Panc1 (cell line): Measurements from ENCODE around the gene ADAMTS9. TPM values are rescaled to one million over a fixed set of nuclear protein-coding genes. Genes with fewer than 3 reads are reported as not detected.

Experiments
- ATAC-seq: fragments of 200-7000 bp; cut with Tn5 transposase; 2 replicates; pipeline ENCODE4 v1.9.1; 2020; ENCODE audit warnings: mild to moderate bottlenecking, moderate library complexity
- BruUV-seq: library from RNA; stranded (reverse); fragments of 400-500 nt; replicated peaks from 2 replicates; lab custom pipeline; 2021; lab: Mats Ljungman, UMichigan
- CTCF ChIA-PET: fragments of 300-600 bp; sonication (Branson Sonifier 250); formaldehyde crosslinking; loops from one replicate; lab custom pipeline; 2022; ENCODE audit warnings: antibody characterized with exemption; lab: Charles Lee
- POLR2A ChIA-PET: fragments of 300-600 bp; sonication (Branson Sonifier 250); formaldehyde crosslinking; loops from one replicate; lab custom pipeline; 2022; ENCODE audit warnings: antibody characterized with exemption; lab: Charles Lee
- DNase-seq: peaks from one replicate; pipeline ENCODE4 v3.0.0-alpha.2; 2010; ENCODE audit warnings: low read depth, low spot score
- H3K27ac ChIP-seq: 2 replicates; pipeline ENCODE4 v1.5.1; 2011; ENCODE audit warnings: mild to moderate bottlenecking, low read length, inconsistent platforms
- H3K27me3 ChIP-seq: fragments of 200-500 bp; sonication (Bioruptor generic); 2 replicates; pipeline ENCODE4 v1.6.0; 2014; ENCODE audit warnings: low read length, inconsistent platforms; ENCODE audit not compliant: control insufficient read depth, insufficient read depth
- H3K36me3 ChIP-seq: fragments of 200-500 bp; sonication (Bioruptor generic); 2 replicates; pipeline ENCODE4 v1.5.1; 2014; ENCODE audit warnings: inconsistent platforms, mild to moderate bottlenecking, low read length, moderate library complexity; ENCODE audit not compliant: control insufficient read depth, insufficient read depth
- H3K4me1 ChIP-seq: 2 replicates; pipeline ENCODE4 v1.5.1; 2011; ENCODE audit warnings: inconsistent platforms, mild to moderate bottlenecking, low read length, moderate library complexity; ENCODE audit not compliant: control insufficient read depth, insufficient read depth
- H3K4me3 ChIP-seq, 2 experiments: 2 replicates each; pipeline ENCODE4 v1.5.1; 2011 to 2012; ENCODE audit warnings: low read depth in 2 of 2, low read length in 2 of 2, mild to moderate bottlenecking in 2 of 2, inconsistent platforms in 1 of 2, moderate library complexity in 1 of 2
- H3K9me3 ChIP-seq: fragments of 200-500 bp; sonication (Bioruptor generic); 2 replicates; pipeline ENCODE4 v1.5.1; 2014; ENCODE audit warnings: low read depth, mild to moderate bottlenecking, inconsistent platforms, low read length, moderate library complexity; ENCODE audit not compliant: control insufficient read depth, insufficient read depth
- POLR2AphosphoS5 ChIP-seq: IDR thresholded peaks from 2 replicates; pipeline ENCODE4 v1.6.1; 2012; ENCODE audit warnings: mild to moderate bottlenecking, low read depth, low read length, moderate library complexity
- REST ChIP-seq, 2 experiments: IDR thresholded peaks; 2 replicates each; pipeline ENCODE4 v1.6.1; 2011 to 2012; ENCODE audit warnings: low read depth in 2 of 2, control low read depth in 1 of 2, low read length in 1 of 2, mild to moderate bottlenecking in 1 of 2, moderate library complexity in 1 of 2; ENCODE audit not compliant: insufficient read depth in 1 of 2
- SIN3A ChIP-seq: IDR thresholded peaks from 2 replicates; pipeline ENCODE4 v1.6.1; 2012; ENCODE audit warnings: low read depth, mild to moderate bottlenecking, low read length, moderate library complexity, borderline replicate concordance; ENCODE audit not compliant: insufficient read depth
- TCF7L2 ChIP-seq: IDR thresholded peaks from 2 replicates; pipeline ENCODE4 v1.6.1; 2011; ENCODE audit warnings: mild to moderate bottlenecking, low read depth, low read length, inconsistent platforms
- in situ Hi-C: cut with HindIII; loops from 2 replicates; pipeline ENCODE4 v1.10.0; 2016; ENCODE audit warnings: low sequenced_read_pairs, low pct_unique_long_range_greater_than_20kb
- intact Hi-C: fragments of 100-400 bp; cut with micrococcal nuclease; formaldehyde crosslinking; loops from one replicate; pipeline ENCODE4 v1.10.0; 2022; ENCODE audit not compliant: unreplicated experiment
- total RNA-seq: library from RNA; stranded (reverse); gene quantifications from one replicate; pipeline ENCODE4 v1.2.1, GENCODE V29; 2021; ENCODE audit not compliant: unreplicated experiment
- TF ChIP-seq, protein P1 (sequence below): fragments of 450-650 bp; IDR thresholded peaks from 2 replicates; pipeline ENCODE4 v1.5.1; 2017; ENCODE audit warnings: mild to moderate bottlenecking

ADAMTS9 gene
- total RNA-seq, 1 experiment from 2014 or later: 0.05 TPM

DNA sequence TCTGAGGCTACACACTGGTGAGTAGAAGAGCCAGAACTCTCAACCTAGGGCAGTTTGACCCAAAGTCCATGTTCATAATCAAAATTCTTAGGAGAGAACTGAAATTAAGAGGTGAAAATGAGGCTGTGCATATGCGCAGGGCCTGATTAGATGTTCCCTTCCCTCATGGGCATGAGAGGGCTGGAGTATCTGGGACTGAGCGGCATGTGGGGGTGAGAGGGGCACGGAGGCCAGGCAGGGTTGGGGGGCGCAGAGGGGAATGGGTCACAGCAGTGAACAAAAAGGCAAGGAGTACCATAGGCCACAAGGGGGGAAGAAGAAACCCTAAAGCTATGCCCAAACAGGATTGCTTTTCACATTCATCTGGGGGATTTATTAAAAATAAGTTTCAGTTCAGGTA is 31.3 kb downstream of the ADAMTS9 start:
- H3K27me3 ChIP-seq: no peaks in the 10 kb centered on the region
- POLR2A ChIA-PET: no interaction called here
- no peaks in the 10 kb centered on the region for H3K36me3 ChIP-seq
- intact Hi-C loops (no loop called here), in situ Hi-C loops (no loop called here)
- CTCF ChIA-PET: interaction anchor here (0.6 kb wide), 1 partner anchor 127 kb away, joined by 5 read pairs; no protein-coding TSS in a partner anchor
- no peak overlapping the region for H3K27ac ChIP-seq
- DNase-seq: no peak
- no peak overlapping the region for H3K4me3 ChIP-seq
- no peaks in the 10 kb centered on the region for H3K9me3 ChIP-seq
- H3K4me1 ChIP-seq: no peaks in the 10 kb centered on the region
- TF ChIP-seq TCF7L2 (no peak), SIN3A (no peak), REST (IDR thresholded peaks at IDR 0.05; ENCODE audit: insufficient read depth in 1 of 2, low read depth in 2 of 2, low read length in 1 of 2) (no peak), POLR2AphosphoS5 (no peak)
- TF ChIP-seq, protein P1, sequence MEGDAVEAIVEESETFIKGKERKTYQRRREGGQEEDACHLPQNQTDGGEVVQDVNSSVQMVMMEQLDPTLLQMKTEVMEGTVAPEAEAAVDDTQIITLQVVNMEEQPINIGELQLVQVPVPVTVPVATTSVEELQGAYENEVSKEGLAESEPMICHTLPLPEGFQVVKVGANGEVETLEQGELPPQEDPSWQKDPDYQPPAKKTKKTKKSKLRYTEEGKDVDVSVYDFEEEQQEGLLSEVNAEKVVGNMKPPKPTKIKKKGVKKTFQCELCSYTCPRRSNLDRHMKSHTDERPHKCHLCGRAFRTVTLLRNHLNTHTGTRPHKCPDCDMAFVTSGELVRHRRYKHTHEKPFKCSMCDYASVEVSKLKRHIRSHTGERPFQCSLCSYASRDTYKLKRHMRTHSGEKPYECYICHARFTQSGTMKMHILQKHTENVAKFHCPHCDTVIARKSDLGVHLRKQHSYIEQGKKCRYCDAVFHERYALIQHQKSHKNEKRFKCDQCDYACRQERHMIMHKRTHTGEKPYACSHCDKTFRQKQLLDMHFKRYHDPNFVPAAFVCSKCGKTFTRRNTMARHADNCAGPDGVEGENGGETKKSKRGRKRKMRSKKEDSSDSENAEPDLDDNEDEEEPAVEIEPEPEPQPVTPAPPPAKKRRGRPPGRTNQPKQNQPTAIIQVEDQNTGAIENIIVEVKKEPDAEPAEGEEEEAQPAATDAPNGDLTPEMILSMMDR: no peak
- BruUV-seq: no TSS peak
- no peak for ATAC-seq

DNA sequence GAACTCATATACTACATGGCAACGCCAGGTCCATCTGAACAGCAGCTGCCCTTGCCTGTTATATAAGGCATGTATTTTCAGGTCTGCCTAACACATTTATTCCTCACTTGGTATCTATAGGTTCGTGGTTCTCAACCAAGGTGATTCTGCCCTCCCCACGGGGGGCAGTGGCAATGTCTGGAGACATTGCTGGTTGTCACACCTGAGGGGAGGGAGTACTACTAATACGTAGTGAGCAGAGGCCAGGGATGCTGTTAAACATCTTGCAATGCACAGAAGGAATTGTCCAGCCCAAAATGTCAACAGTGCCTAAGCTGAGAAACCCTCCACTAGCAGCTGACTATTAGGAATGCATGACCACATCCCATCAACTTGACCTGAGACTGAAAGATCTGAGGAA is 32.6 kb downstream of the ADAMTS9 start:
- DNase-seq: no peak
- no TSS peak for BruUV-seq
- Histone ChIP-seq H3K27ac (no peak overlapping the region), H3K9me3 (no peaks in the 10 kb centered on the region), H3K27me3 (no peaks in the 10 kb centered on the region), H3K4me3 (no peak overlapping the region), H3K36me3 (no peaks in the 10 kb centered on the region), H3K4me1 (no peaks in the 10 kb centered on the region)
- TF ChIP-seq TCF7L2 (no peak), POLR2AphosphoS5 (no peak), SIN3A (no peak), REST (IDR thresholded peaks at IDR 0.05; ENCODE audit: insufficient read depth in 1 of 2, low read depth in 2 of 2, low read length in 1 of 2) (no peak)
- TF ChIP-seq, protein P1: no peak
- ChIA-PET CTCF (no interaction called here), POLR2A (no interaction called here)
- in situ Hi-C loops (no loop called here), intact Hi-C loops (no loop called here)
- ATAC-seq: no peak
